Stimulated activated naive CD4-positive, alpha-beta T cell treated with Interleukin-2 at 50 U/mL for 16 hours (primary cell): ENCODE measurements around the gene ERCC2.
"Not testable (repeated sequence)": the region's sequence is repeated elsewhere in the genome, so short reads cannot be mapped to it uniquely, and the experiment has no call there.

Source experiments
- DNase-seq: peaks from one replicate; lab custom pipeline; 2025; lab: John Stamatoyannopoulos, UW

Gene ERCC2

GRCh38 chr19:45333609-45334303 lies 36.6 kb downstream of the ERCC2 start:
- no peak for DNase-seq

- DNase-seq, result no peak
Observed at GRCh38 chr19:45331411-45331810, 39.0 kb downstream of the ERCC2 start.

- DNase-seq, result no peak
Observed at GRCh38 chr19:45327404-45328143, 42.8 kb downstream of the ERCC2 start.

- DNase-seq, result no peak
Observed at GRCh38 chr19:45324349-45324907, 45.9 kb downstream of the ERCC2 start.

DNA sequence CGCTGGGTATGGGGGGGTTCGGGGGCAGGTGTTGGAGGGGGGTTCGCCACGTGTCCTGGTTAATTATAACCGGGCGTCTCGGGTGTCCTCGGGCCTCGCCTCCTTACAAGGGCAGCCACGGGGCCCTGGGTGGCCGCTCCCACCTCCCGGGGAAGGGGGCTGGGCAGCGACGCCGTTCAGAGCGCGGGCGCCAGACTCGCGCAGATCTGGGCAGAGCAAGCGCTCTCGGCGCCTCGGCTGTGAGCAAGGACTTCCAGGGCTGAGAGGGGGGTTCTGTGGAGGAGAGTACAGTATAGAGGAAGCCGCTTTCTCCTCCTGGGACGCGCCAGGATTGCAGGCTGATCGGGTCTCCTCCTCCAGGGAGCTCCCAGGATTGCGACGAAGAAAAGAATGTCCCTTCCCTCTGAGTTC lies 46.7 kb downstream of the ERCC2 start:
- no peak for DNase-seq

DNA sequence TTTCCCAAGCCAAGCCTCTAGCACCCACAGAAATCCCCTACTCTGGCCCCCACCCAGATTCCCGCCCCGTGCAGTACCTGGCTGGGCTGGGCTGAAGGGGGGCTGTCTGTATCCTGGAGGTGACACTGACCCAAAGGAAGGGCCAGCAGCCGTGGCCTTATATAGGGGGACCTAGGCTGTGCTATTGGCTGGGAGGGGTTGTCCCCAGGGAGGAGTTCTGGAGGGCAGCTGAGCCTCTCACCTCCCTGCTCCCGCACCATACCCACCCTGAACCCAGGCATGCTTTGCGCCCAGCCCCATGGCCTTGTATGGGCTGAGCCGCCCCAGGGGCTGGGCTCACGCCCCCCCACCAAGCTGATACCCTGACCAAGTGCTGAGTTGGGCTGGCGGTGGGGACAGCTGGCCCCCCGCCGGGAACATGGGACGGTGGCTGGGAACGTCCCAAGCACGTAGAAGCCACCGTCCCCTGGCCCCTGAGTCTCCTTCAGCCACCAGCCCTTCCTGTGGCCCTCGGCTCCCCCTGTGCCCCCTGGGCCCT lies 47.6 kb downstream of the ERCC2 start, which contains the start of gene CKM:
Gene CKM (minus strand): TSS at position 132 of the 538 bp plus-strand sequence. CDS start 3,162 bp downstream, outside the sequence.
- no peak for DNase-seq

DNA sequence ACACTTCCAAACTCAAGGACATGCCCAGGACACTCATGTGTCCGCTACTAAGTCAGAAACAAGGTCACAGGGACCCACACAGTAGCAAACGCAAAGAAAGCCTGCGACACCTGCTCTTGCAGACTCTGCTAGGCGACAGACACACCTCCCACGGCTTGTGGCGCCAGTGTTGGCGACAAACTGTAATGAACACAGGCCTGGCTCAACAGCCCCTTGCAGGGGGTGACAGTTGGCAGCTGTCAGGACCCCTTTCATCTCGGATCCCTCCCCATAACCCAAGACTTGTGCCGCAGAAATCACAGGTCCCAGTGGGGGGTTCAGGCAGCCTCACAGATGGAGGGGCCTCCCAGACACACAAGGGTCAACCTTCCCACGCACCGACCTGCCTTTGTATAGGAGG lies 48.1 kb downstream of the ERCC2 start:
- DNase-seq, result no peak

- DNase-seq, result no peak
Observed at GRCh38 chr19:45321848-45322247, 48.5 kb downstream of the ERCC2 start.

GRCh38 chr19:45320997-45321775 lies 49.2 kb downstream of the ERCC2 start:
- no peak for DNase-seq

GRCh38 chr19:45315304-45315703 lies 55.1 kb downstream of the ERCC2 start:
- DNase-seq, result no peak

DNA sequence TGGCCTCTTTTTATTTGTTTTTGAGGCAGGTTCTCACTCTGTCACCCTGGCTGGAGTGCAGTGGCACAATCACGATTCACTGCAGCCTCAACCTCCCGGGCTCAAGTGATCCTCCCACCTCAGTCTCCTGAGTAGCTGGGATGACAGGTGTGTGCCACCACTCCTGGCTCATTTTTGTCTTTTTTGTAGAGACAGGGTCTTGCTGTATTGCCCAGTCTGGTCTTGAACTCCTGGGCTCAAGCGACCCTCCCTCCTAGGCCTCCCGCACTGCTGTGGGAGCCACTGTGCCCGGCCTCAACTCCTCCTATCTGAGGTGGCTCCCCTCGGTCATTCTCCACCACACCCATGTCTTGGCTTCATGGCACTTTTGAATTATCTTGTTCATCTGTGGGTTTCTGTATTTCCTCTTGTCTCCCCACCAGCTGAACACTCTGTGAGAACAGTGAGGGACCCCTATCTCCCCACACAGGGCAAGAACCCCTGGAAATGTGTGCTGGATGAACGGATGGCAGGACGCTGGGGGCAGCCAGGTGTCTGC lies 55.6 kb downstream of the ERCC2 start:
- DNase-seq, result no peak

- not testable (repeated sequence) for DNase-seq
Observed at GRCh38 chr19:45312285-45312684, 58.1 kb downstream of the ERCC2 start.

DNA sequence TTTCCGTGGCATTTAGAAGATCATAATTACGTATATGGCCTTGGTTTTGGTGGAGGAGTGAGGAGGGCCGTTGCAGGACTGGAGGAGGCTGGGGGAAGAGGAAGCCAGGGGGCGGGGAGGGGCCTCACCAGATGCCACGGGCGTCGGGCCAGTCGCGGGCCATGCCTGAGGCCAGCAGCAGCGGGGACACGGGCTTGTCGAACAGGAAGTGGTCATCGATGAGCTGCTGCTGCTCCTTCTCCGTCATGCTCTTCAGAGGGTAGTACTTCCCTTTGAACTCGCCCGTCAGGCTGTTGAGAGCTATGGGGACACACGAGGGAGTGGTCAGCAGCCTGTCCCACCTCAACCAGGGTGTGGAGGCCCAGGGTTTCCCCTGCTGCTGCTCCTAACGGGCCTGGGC lies 58.8 kb downstream of the ERCC2 start:
- DNase-seq, result no peak

GRCh38 chr19:45309322-45309721 lies 61.1 kb downstream of the ERCC2 start:
- DNase-seq, result not testable (repeated sequence)

- DNase-seq, result no peak
Observed at GRCh38 chr19:45307361-45307760, 63.0 kb downstream of the ERCC2 start.

GRCh38 chr19:45306518-45307027 lies 63.8 kb downstream of the ERCC2 start:
- DNase-seq, result no peak

- no peak for DNase-seq
Observed at GRCh38 chr19:45306040-45306439, 64.3 kb downstream of the ERCC2 start.

DNA sequence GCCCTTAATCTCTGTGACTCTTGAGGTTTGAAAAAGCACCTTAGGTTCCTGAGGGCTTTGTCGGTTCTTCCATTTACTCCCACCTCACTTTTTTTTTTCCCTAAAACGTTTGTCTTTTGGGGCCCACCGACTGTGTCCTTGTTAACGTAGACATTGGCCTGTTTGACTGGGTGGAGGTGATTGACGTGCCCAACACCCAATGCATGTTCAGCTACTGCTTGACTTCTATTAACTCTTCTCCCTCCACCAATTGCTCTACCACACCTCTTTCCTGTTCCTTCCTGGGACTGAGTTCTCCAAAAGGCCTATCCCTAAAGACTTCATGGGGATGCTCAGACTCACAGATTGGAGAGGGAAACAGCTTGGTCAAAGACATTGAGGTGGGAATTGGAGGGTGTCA lies 65.0 kb downstream of the ERCC2 start:
- DNase-seq, result no peak

GRCh38 chr19:45305007-45305406 lies 65.4 kb downstream of the ERCC2 start:
- DNase-seq, result no peak

DNA sequence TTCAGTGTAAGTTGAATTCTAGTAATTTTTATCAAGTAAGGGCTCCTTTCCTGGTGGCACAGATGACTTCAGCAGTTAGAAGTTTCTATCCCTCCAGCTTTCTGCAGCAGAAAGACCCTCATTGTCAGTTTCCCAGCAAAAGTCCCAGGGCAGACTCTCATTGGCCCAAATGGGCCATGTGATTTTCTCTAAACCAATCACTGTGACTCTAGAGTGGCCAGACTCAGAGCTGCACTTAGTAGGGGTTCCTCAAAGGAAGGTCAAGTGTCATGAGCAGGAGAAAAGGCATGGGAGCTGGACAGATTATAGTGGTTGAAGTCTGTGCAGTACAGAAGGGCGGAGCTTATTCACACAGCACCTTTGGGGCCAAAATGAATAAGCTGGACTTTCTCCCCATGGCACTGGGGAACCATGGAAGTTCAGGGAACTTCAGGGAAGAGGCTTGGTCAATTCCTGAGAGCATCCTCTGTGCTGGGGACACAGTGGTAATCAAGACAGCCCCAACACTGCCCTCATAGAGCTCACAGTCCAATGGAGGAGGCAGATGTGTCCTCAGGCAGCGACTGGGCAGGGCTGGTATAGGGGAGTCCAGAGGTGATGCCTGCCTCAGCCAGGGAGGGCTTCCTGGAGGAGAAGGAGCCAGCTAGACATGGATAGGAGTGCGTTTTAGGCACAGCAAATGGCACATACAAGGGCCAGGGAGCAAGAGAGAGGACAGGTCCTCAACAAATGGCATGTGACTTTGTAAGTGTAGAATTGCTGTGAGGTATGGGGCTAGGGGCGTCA lies 66.0 kb downstream of the ERCC2 start:
- no peak for DNase-seq
